GM12864 (cell line): ENCODE measurements around the gene CPB1.

Source experiments
- DNase-seq: peaks from one replicate; pipeline ENCODE4 v3.0.0-alpha.2; 2011; ENCODE audit warnings: low read depth
- H3K4me3 ChIP-seq: 2 replicates; pipeline ENCODE4 v1.5.1; 2011; ENCODE audit warnings: mild to moderate bottlenecking, low read depth, low read length, control low read depth
- TF ChIP-seq, protein P1 (sequence below): IDR thresholded peaks from 2 replicates; pipeline ENCODE4 v1.5.1; 2011; ENCODE audit warnings: low read depth, mild to moderate bottlenecking, moderate library complexity, low read length, control low read depth, inconsistent platforms; ENCODE audit errors: missing control alignments

CPB1 gene

DNA sequence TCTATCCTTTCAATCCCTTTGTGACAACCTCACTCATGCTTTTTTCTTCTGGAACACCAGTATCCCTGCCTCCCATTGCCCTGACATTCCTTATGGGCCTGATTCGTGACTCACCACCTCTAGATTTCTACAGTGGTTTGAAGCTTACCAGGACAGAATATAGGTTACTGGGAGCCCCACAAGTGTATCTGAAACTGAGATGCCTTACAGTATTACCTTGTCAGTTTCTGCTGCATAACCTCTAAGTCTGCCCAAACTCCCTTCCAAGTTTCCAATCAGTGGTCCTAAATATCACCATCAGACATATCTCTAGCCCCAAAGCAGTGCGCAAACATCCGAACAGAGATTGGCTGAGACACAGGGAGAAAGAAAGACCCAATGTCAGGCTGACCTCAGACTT is 5.6 kb downstream of the CPB1 start:
- H3K4me3 ChIP-seq: no peak overlapping the region
- DNase-seq: no peak
- TF ChIP-seq, protein P1, sequence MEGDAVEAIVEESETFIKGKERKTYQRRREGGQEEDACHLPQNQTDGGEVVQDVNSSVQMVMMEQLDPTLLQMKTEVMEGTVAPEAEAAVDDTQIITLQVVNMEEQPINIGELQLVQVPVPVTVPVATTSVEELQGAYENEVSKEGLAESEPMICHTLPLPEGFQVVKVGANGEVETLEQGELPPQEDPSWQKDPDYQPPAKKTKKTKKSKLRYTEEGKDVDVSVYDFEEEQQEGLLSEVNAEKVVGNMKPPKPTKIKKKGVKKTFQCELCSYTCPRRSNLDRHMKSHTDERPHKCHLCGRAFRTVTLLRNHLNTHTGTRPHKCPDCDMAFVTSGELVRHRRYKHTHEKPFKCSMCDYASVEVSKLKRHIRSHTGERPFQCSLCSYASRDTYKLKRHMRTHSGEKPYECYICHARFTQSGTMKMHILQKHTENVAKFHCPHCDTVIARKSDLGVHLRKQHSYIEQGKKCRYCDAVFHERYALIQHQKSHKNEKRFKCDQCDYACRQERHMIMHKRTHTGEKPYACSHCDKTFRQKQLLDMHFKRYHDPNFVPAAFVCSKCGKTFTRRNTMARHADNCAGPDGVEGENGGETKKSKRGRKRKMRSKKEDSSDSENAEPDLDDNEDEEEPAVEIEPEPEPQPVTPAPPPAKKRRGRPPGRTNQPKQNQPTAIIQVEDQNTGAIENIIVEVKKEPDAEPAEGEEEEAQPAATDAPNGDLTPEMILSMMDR: no peak

DNA sequence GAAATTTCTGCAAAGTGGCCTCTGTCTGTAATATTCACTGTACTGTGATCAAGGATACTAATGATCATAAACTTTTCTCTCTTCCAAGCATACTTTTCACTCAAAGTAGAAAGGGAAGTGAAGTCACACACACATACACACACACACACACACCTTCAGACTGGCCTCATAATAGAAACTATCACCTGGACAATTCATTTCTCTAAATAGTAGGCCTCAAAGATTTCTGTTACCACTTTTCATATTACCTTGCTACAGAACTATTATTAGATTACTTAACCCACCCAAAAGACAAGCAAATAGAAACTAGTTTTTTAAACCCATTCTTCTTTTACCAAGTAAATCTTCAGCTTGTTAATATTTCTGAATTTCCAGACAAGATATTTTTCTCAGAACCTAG is 12.2 kb downstream of the CPB1 start:
- peak; percentile 3 for DNase-seq
- TF ChIP-seq, protein P1: no peak
- no peak overlapping the region for H3K4me3 ChIP-seq

DNA sequence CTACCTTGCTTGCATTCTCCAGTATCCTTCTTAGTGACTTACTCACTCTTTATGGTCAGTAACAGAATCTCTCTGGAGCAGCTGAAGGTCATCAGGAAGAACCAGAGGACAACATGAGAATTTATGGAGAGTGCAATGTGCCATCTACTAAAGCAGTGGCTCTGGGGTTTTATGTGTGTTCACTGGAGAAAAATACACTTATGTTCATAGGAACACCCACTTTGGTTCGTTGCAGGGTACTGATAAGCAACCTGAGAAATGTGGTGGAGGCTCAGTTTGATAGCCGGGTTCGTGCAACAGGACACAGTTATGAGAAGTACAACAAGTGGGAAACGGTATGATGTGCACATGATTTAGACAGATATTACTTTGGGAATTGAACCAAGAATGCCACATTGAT is 12.8 kb downstream of the CPB1 start:
- TF ChIP-seq, protein P1: no peak

DNA sequence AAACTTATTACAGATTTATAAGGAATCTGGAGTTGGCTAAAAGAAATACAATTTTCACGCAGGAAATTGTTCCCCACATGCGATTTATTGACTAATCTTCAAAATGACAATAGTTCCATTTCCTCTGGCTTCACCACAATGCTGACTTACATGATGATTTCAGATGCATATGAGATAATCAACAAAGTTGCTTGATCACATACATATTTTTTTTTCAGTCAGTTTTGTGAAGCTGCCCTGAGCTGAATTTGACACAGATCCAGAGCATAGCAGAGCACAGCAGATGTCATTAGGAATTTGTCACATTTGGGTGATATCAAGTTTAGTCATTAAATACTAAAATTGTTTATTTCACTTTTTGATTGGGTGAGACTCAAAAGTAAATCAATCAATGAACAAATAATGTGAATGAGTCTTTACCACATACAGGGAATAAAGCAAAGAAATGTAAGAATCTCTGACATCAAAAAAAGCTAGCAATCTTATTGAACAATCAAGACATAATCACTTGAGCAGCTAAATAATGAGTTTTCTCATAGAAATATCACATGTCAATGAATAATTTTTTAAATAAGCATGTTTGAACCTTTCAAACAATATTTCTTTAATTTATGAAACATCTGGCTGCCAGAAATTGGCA is 18.3 kb downstream of the CPB1 start:
- TF ChIP-seq, protein P1: no peak
- H3K4me3 ChIP-seq: no peak overlapping the region
- DNase-seq: no peak

More for the DNA sequence above, 12.8 kb downstream of the CPB1 start:
- H3K4me3 ChIP-seq: no peak overlapping the region
- no peak for DNase-seq

DNA sequence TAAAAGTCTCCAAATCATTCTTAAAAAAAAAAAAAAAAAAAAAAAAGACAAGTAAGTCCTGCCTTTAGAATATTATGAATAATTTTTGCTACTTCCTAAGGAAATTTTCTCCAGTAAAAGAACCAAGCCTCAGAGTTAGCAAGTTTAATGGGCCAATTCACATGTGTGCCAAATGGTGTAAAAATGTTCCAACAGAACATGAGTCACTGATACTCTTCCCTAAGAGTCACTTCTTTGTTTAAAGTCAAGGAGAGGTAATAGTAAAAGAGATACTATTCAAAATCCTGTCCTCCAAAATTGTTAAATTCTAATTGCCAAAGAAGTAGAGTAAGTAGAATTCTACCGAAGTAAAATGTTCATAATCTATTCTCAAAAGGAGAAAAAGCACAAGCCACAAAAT is 19.7 kb downstream of the CPB1 start:
- no peak for DNase-seq
- TF ChIP-seq, protein P1: no peak
- no peak overlapping the region for H3K4me3 ChIP-seq

DNA sequence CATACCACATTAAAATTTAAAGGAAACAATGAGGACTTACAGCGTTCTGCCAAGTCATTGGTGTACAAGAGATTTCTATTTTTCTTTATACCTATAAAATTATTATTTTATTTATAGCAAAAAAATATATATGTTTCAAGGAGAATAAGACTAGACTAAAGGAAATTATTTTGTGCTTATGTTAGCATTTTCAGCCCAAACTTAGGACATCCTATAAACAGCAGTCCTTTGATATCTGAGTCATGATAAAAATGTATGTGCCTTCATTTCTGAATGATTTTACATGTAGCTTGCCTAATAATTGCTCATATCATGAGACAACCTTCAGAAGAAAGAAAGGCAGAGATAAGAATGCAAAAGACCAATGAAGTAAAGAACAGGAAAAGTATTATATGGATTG is 20.8 kb downstream of the CPB1 start:
- no peak overlapping the region for H3K4me3 ChIP-seq
- TF ChIP-seq, protein P1: no peak
- DNase-seq: no peak
